ENCODE data around the gene CFAP92.

CFAP92 gene

GRCh38 chr3:129025691-129026435, 32.0 kb upstream of the CFAP92 start:
- DNase-seq (ENCODE audit: low read depth, low spot score) = no peak

GRCh38 chr3:129025108-129025507, 31.2 kb upstream of the CFAP92 start:
- DNase-seq (ENCODE audit: low read depth, low spot score) = no peak

- no peak for DNase-seq (ENCODE audit: low read depth, low spot score)
Measured at GRCh38 chr3:129023909-129024308, 30.0 kb upstream of the CFAP92 start.

GRCh38 chr3:129023008-129023358, 29.1 kb upstream of the CFAP92 start:
- DNase-seq (ENCODE audit: low read depth, low spot score) = no peak

GRCh38 chr3:129022114-129023007, 28.5 kb upstream of the CFAP92 start:
- DNase-seq (ENCODE audit: low read depth, low spot score) = no peak

- no peak for DNase-seq (ENCODE audit: low read depth, low spot score)
Measured at GRCh38 chr3:129021140-129021551, 27.3 kb upstream of the CFAP92 start.

GRCh38 chr3:129020691-129021090, 26.8 kb upstream of the CFAP92 start:
- no peak for DNase-seq (ENCODE audit: low read depth, low spot score)

GRCh38 chr3:129019266-129019665, 25.4 kb upstream of the CFAP92 start:
- no peak for DNase-seq (ENCODE audit: low read depth, low spot score)

GRCh38 chr3:129018751-129019150, 24.9 kb upstream of the CFAP92 start:
- DNase-seq (ENCODE audit: low read depth, low spot score) = no peak

GRCh38 chr3:129018271-129018670, 24.4 kb upstream of the CFAP92 start:
- DNase-seq (ENCODE audit: low read depth, low spot score) = no peak

- no peak for DNase-seq (ENCODE audit: low read depth, low spot score)
Measured at GRCh38 chr3:129017484-129017899, 23.6 kb upstream of the CFAP92 start.

GRCh38 chr3:129016720-129017483, 23.0 kb upstream of the CFAP92 start:
- no peak for DNase-seq (ENCODE audit: low read depth, low spot score)

GRCh38 chr3:129016356-129016719, 22.5 kb upstream of the CFAP92 start:
- peak; percentile 65 for DNase-seq (ENCODE audit: low read depth, low spot score)

GRCh38 chr3:129015388-129016105, 21.7 kb upstream of the CFAP92 start:
- DNase-seq (ENCODE audit: low read depth, low spot score) = no peak

- DNase-seq (ENCODE audit: low read depth, low spot score) = no peak
Measured at GRCh38 chr3:129014793-129015345, 21.0 kb upstream of the CFAP92 start.

- DNase-seq (ENCODE audit: low read depth, low spot score) = no peak
Measured at GRCh38 chr3:129014148-129014547, 20.3 kb upstream of the CFAP92 start.

GRCh38 chr3:129013491-129013891, 19.6 kb upstream of the CFAP92 start:
- DNase-seq (ENCODE audit: low read depth, low spot score) = no peak

GRCh38 chr3:129010310-129010956, 16.6 kb upstream of the CFAP92 start:
- no peak for DNase-seq (ENCODE audit: low read depth, low spot score)

- DNase-seq (ENCODE audit: low read depth, low spot score) = no peak
Measured at GRCh38 chr3:129009266-129009665, 15.4 kb upstream of the CFAP92 start.

- no peak for DNase-seq (ENCODE audit: low read depth, low spot score)
Measured at GRCh38 chr3:129007792-129008191, 13.9 kb upstream of the CFAP92 start.

GRCh38 chr3:129006864-129007263, 13.0 kb upstream of the CFAP92 start:
- DNase-seq (ENCODE audit: low read depth, low spot score) = no peak

Data from ELF-1 (cell line).